Uterus (tissue), 2 donors: ENCODE measurements around the gene PHC1.

Experiments
- POLR2A ChIP-seq, 2 donors: fragments of 450-650 bp; IDR thresholded peaks; one replicate each; pipeline ENCODE4 v1.6.1; 2016; ENCODE audit warnings: antibody characterized with exemption in 2 of 2, mild to moderate bottlenecking in 1 of 2, moderate library complexity in 1 of 2
- TF ChIP-seq, protein P1 (sequence below), 4 experiments: fragments of 200-600 bp in 2 of 4; fragments of 450-650 bp in 2 of 4; sonication (generic) in 2 of 4; IDR thresholded peaks; one replicate each; pipeline ENCODE4 v1.5.1; 2016 to 2019; ENCODE audit warnings: antibody characterized with exemption in 4 of 4, mild to moderate bottlenecking in 2 of 4, moderate library complexity in 1 of 4

GRCh38 chr12:8894986-8895385 is 19.3 kb upstream of the PHC1 start:
- TF ChIP-seq, protein P1, sequence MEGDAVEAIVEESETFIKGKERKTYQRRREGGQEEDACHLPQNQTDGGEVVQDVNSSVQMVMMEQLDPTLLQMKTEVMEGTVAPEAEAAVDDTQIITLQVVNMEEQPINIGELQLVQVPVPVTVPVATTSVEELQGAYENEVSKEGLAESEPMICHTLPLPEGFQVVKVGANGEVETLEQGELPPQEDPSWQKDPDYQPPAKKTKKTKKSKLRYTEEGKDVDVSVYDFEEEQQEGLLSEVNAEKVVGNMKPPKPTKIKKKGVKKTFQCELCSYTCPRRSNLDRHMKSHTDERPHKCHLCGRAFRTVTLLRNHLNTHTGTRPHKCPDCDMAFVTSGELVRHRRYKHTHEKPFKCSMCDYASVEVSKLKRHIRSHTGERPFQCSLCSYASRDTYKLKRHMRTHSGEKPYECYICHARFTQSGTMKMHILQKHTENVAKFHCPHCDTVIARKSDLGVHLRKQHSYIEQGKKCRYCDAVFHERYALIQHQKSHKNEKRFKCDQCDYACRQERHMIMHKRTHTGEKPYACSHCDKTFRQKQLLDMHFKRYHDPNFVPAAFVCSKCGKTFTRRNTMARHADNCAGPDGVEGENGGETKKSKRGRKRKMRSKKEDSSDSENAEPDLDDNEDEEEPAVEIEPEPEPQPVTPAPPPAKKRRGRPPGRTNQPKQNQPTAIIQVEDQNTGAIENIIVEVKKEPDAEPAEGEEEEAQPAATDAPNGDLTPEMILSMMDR (IDR thresholded peaks at IDR 0.05): no peak
- TF ChIP-seq POLR2A (IDR thresholded peaks at IDR 0.05): no peak
